HG03039 (cell line): Measurements from ENCODE around the gene HAUS3.

ENCODE experiments used
- ATAC-seq: cut with Tn5 transposase; IDR thresholded peaks from one replicate; pipeline ENCODE4 v1.9.1; 2021; ENCODE audit warnings: mild to moderate bottlenecking, moderate library complexity; ENCODE audit not compliant: unreplicated experiment

The HAUS3 gene

DNA sequence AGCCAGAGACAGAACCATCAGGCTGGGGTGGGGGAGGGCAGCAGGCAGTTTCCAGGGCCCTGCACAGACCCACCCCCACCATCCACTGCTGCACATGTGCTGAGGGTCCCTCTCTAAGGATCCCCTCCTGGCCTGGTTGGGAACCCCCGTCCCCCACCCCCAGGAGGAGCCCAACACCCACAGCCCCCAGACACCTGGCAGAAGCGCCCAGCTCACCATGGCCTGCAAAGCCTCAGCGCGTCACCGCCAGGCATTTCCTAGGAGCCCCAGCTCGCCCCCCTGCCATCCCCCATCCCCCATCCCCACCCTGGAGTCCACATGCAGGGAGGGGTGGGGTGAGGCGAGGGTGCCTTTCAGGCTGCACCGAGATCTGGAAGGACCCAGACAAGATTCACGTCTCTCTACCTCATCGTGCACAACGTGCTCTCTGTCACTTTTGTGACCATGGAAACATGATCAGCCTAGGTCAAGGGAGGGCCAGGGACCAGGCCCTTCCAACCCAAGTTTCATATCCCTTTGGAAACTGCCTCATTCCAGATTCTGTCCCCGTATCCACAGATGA is 10.7 kb upstream of the HAUS3 start:
- ATAC-seq: no peak

GRCh38 chr4:2251795-2252529 is 10.0 kb upstream of the HAUS3 start:
- no peak for ATAC-seq

DNA sequence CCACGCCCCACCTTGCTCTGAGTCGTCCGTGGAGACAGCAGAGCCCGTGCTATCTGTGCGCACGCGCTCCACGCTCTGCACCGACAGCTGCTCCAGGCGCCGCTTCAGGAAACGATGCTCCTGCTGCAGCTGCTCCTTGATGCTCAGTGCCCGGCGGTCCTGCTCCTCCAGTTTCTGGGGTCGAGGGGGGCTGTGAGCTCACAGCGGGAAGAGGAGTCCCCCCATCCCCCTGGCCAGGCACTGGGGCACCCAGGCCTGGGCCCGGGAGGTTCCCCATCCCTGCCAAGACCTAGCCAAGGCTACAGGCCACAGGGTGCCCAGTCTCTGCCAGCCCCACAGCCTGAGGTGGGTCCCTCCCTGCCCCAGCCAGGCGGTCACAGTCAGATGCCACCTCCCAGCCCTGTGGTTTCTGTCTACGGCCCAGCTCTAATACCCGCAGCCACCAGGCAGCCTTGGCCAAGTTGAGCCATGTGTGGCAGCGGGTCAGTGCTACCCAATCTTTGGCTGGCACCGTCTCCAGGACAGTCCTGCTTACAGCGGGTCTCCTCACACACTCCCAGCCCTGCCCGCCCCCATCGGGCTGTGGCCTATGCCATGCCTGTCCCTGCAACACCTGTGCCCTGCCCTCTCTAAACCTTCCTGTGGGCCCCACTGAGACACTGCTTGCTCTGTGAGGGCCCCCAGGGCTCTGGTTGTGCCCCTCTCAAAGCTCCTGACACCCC is 9.3 kb upstream of the HAUS3 start:
- no peak for ATAC-seq

DNA sequence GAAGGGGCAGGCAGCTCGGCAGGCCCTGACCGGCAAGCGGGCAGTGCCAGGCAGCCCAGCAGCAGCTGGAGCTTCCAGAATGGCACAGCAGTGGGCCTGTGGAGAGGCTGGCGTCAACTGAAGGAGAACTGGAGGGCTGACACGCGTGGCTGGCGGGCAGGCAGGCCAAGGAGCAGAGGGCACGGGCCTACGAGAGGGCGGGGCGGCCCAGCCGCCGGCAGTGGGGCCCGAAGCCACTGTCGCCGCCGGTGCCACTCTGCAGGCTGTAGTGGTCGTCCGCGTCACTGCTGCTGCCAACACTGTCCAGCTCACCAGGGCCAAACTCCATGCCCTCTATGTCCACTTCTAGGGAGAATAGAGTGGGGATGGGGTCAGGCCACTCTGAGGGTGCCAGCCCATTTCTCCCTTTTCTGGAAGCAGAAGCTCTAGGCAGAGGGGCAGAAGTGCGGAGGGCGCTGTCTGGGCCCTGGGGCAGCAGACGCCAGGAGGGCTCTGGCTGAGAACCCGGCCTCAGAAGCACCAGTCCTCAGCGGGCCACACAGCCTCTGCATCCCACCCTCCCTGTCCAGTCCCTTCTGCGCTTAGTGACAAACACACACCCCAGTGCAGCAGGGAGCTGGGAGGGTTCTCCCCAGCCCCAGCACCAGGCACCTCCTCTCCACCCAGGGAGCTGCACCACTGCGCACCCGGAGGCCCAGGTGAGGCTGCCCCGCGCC is 8.6 kb upstream of the HAUS3 start:
- no peak for ATAC-seq

GRCh38 chr4:2249526-2250356 is 7.8 kb upstream of the HAUS3 start:
- no peak for ATAC-seq

GRCh38 chr4:2248821-2249261 is 6.9 kb upstream of the HAUS3 start:
- ATAC-seq: no peak

- no peak for ATAC-seq
Measured at GRCh38 chr4:2248044-2248780, 6.3 kb upstream of the HAUS3 start.

GRCh38 chr4:2247128-2248043 is 5.5 kb upstream of the HAUS3 start:
- no peak for ATAC-seq

DNA sequence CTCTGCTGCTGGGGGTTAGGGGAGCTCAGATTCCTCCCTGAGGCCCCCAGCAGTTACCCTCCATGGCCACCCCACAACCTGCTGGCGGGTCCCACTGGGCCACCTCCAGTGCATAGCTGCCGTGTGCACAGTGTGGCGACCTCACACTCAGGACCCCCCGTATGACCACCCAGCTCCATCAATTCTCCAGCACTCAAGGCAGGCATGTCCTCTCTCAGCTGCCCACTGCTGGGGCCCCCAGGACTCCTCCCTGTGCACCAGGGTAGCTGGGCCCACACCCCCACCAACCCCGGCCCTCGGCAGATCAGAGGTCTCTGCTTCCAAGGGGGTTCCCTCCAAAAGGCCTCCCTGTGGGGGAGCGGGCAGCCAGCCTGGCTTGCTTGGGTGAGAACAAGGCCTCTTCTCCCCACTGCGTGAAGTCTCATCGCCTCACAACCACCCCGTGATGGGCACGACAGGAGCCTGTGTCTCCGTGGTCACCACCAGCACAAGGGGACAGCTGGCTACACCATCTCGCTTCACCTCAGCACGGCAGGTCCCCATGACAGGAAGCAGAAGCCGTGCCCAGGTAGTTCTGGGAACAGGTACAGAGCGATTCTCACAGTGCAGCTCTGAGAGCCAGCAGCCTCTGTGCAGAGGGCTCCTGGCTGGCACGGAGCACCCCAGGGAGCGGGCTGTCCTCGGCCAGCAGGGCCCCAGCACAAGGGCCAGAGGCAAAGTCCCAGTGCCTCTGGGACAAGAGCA is 4.6 kb upstream of the HAUS3 start:
- no peak for ATAC-seq

DNA sequence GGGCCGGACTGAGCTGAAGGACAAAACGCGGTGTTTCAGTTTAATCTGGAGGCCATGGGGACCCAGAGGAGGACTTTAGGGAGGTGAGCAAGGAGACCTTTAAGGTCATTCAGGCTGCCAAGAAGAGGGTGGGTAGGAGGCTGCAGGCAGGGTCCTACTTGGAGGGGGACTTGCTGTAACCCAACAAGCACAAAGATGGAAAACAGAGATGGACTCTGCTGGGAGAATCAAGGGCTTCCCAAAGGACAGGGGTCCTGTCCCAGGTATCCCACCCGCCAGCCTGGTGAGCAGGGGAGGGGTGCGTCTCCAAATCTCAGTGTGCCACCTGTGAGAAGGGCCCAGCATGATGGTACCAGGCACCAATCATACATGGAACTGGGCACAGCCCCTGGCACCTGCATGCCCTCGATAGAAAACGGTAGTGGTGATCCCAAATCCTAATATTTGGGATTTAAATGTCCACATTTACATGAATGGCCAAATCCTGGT is 3.9 kb upstream of the HAUS3 start:
- ATAC-seq: no peak

- no peak for ATAC-seq
Measured at GRCh38 chr4:2245057-2245786, 3.3 kb upstream of the HAUS3 start.

GRCh38 chr4:2243681-2244380 is 1.9 kb upstream of the HAUS3 start:
- no peak for ATAC-seq

DNA sequence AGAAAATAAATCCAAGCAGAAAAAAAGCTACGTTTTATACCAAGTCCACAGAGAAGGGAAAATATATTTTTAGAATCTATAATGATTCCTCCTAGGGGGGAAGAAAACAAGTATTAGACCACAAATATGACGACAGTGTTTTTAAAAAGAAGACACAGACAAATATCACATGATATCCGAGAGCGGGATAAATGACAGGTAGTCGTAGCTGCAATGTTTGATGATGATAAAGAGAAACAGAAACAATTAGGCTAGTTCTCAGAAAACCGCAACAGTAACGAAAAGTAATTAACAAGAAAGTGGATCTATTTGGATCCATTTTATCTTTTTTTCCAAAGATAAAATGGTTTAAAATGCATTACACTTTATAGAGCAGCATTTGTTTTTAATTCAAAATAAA is 918 bp downstream of the HAUS3 start:
- ATAC-seq: no peak

GRCh38 chr4:2236944-2237666 is 4.8 kb downstream of the HAUS3 start:
- no peak for ATAC-seq

DNA sequence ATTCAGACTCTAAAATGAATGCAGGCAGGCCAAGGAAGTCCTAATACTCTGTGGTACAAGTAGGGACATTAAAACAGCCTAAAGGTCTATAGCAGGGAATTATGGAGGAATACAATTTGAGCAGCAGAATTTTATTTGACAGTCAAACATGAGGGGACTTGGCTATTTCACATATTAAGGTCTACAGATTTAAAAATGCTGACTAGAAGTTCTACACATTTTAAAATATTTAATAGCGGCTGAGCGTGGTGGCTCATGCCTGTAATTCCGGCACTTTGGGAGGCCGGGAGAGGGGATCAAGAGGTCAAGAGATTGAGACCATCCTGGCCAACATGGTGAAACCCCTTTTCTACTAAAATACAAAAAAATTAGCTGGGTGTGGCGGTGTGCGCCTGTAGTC is 10.8 kb downstream of the HAUS3 start:
- ATAC-seq: no peak

DNA sequence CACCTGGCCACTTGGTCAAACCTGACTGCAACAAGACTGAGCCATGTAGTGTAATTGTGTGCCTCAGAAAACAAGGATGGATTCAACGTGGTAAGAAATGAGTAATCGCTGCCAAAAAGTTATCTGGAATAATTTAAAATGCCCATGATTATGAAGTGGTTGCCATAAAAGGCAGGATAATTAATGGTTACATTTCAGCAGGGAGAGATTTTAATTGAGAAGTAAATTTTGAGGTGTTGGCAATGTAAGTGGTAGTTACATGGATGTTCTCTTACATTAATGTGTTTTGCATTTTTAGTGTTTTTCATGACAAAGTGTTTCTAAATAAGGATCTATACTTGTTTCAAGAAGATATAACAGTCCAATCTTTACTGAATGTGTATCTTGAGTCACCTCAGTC is 15.7 kb downstream of the HAUS3 start:
- ATAC-seq: no peak
